AG09319 (cell line): ENCODE measurements around the gene MMP20.

Source experiments
- DNase-seq: peaks from one replicate; pipeline ENCODE4 v3.0.0-alpha.2; 2010; ENCODE audit warnings: low read depth; ENCODE audit errors: extremely low read depth
- TF ChIP-seq, protein P1 (sequence below): IDR thresholded peaks from 2 replicates; pipeline ENCODE4 v1.5.1; 2011; ENCODE audit warnings: low read depth, mild to moderate bottlenecking, inconsistent platforms, low read length, moderate library complexity

MMP20 gene

GRCh38 chr11:102587722-102588121 is 37.4 kb downstream of the MMP20 start:
- TF ChIP-seq, protein P1, sequence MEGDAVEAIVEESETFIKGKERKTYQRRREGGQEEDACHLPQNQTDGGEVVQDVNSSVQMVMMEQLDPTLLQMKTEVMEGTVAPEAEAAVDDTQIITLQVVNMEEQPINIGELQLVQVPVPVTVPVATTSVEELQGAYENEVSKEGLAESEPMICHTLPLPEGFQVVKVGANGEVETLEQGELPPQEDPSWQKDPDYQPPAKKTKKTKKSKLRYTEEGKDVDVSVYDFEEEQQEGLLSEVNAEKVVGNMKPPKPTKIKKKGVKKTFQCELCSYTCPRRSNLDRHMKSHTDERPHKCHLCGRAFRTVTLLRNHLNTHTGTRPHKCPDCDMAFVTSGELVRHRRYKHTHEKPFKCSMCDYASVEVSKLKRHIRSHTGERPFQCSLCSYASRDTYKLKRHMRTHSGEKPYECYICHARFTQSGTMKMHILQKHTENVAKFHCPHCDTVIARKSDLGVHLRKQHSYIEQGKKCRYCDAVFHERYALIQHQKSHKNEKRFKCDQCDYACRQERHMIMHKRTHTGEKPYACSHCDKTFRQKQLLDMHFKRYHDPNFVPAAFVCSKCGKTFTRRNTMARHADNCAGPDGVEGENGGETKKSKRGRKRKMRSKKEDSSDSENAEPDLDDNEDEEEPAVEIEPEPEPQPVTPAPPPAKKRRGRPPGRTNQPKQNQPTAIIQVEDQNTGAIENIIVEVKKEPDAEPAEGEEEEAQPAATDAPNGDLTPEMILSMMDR: no peak
- DNase-seq: no peak

GRCh38 chr11:102583141-102583873 is 41.8 kb downstream of the MMP20 start:
- TF ChIP-seq, protein P1: no peak
- DNase-seq: no peak

- DNase-seq: no peak
- TF ChIP-seq, protein P1: no peak
Observed at GRCh38 chr11:102582140-102582539, 43.0 kb downstream of the MMP20 start.

- DNase-seq: no peak
- TF ChIP-seq, protein P1: no peak
Observed at GRCh38 chr11:102581066-102581465, 44.1 kb downstream of the MMP20 start.

DNA sequence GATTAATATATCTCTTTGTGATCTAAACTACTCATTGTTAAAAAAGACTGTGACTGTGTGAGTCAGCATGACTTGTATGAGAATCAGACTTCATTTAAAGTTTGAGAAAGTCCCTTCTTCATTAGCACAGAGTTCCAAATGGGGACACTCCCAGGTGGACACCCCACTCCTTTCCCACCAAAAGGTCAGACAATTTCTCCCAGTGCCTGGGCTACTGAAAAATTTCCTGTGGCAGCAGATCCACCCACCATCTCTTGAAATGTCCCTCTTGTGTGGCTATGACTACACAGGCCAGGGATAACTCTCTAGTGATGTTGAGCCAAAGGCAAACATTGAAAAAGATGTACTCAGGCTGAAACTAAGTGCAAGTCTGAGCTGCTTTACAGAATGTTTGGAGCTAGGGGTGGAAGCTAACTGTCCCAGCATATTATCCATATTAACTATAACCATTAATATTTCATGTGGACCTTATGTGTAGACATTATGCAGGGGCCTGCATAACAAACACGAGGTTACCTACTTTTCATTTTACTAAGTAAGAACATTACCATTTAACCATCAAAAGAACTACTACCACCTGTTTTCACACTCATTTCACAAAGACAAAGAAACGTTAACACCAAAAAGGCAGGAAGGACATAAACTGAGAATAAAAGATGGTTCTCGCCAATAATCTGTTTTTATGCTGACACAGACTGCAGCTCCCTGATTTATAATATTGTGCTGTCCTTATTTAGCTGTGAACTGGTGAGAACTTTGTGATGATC is 44.8 kb downstream of the MMP20 start:
- DNase-seq: no peak
- TF ChIP-seq, protein P1: no peak

GRCh38 chr11:102577723-102578122 is 47.4 kb downstream of the MMP20 start:
- TF ChIP-seq, protein P1: no peak
- DNase-seq: no peak

DNA sequence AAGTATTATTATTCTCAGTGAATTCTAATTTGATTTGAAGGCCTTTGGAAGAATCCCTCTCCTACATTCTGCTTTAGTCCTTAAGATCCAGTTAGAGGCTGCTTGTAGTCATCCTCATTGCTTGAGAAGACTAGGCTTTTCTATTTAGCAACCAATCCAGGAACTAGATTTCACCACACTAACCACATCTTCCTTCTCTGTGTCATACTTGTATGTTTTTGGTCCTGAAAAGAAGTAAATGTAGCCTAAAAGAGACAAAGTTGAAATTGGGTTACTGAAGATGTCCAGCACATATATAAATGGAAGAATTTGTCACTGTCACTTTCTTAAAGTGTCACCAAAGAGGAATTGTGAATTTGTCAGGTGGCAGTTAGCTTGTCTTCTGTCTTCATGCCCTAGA is 48.0 kb downstream of the MMP20 start:
- TF ChIP-seq, protein P1: no peak
- no peak for DNase-seq
